NCI-H2029 treated with DMSO at 0.1 percent for 48 hours (cell line): Measurements from ENCODE around the gene CHST13.

Experiments used
- DNase-seq: peaks from one replicate; lab custom pipeline; 2025; lab: John Stamatoyannopoulos, UW

The CHST13 gene

DNA sequence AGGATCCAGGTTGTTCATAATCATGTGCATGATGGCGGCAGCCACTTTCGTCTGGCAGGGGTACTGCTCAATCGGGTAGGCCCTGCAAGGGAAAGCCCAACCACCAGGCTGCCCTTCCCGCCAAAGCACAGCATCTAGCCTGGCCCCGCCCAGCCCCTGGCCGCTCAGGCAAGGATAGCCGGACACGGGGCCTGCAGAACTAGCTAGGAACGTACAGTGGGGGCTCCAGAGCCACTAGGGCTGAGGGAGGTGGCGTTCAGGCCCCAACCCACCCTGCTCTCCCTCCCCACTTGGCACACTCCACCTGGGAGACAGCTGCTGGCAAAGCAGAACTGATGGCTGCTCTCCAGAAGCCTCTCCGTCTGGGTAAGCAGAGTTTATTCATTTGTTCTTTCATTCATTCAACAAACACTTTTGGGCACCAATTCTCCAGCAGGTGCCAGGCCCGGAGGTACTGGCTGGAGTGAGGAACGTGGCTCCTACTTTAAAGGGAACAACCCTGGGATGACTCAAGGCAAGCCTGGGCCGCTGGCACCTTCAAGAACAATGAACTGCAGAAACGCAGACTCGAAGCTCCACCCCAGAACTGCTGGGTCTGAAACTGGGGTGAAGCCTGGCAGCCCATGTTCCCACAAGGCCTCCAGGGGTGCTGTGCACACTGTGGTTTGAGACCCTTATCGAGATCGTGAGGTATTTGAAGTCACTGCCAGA lies 14.2 kb upstream of the CHST13 start:
- no peak for DNase-seq

- DNase-seq: no peak
These were observed 13.5 kb upstream of the CHST13 start for GRCh38 chr3:126510308-126510910.

DNA sequence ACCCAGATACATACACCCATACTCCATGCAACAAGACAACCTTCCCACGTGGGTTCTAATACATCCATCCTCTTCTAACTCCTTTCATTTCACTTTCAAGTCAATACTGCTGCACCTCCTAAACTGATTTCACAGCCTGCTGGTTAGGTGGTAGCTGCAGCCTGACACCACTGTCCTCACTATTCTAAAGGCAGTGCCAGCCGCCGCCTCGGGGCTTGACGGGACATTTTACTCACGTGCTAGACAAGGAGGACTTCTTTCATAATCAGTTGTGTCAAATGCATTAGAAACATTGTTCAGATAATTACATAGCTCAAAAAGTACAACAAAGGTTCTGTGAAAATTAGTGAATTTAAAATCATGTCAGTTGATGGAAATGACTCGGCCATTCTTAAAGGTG lies 12.7 kb upstream of the CHST13 start:
- DNase-seq: no peak

GRCh38 chr3:126512026-126512425 lies 11.9 kb upstream of the CHST13 start:
- DNase-seq: no peak

- no peak for DNase-seq
These were observed 10.9 kb upstream of the CHST13 start for GRCh38 chr3:126512916-126513650.

DNA sequence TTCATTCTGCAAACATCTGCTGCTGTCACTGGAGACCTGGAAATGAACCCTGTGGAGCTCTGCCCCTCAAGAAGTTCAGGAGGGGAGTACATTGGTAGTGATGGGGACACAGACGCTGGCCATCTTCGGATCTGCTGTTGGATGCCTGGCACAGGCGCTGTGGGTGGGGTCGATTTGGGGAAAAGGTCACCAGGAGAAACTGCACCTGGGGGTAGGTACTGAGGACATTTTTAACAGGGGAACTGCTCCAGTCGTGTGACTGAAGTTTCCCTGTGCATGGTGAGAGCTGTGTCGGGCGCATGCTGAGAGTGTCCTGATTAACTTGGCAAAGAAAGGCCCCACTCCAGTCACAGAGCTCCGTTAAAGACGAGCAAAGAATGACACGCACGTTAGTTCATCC lies 9.8 kb upstream of the CHST13 start:
- DNase-seq: no peak

GRCh38 chr3:126515066-126515706 lies 8.8 kb upstream of the CHST13 start:
- no peak for DNase-seq

GRCh38 chr3:126516152-126516935 lies 7.6 kb upstream of the CHST13 start:
- DNase-seq: no peak

- no peak for DNase-seq
These were observed 7.0 kb upstream of the CHST13 start for GRCh38 chr3:126516936-126517290.

DNA sequence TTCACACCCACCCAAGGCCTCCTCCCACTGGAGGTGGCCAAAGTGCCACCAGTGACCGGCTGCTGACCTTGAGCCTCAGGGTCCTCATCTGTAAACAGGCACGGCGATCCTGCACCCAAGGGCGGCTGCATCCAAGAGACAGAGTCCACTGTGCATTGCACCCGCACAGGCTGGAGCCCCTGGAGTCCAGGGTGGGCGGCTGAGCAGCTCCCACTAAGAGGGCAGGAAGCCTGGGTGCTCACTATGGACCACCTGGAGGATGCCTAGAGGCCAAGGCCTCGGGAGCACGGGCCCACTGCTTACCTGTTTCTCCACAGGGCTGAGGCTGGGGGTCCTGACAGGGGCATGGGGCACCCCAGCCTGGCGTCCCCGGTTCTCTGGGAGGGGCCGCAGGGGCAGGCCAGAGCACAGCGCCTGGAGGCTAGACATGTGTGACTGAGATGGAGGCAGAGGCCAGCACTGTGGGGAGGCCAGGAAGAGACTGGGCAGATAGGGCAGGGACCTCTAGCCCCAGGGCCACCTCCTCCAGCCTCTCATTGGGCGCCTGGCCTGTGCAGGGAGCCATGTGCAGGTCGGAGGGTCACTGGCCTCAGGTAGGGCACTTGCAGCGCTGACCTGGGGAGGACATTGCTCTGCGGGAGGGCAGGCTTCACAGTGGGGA lies 6.5 kb upstream of the CHST13 start, which contains the start of gene UROC1:
Gene UROC1, minus strand, starts transcription at position 483 of the 661 bp plus-strand sequence. Its CDS starts 54 bp downstream, at position 429.
- DNase-seq: no peak

DNA sequence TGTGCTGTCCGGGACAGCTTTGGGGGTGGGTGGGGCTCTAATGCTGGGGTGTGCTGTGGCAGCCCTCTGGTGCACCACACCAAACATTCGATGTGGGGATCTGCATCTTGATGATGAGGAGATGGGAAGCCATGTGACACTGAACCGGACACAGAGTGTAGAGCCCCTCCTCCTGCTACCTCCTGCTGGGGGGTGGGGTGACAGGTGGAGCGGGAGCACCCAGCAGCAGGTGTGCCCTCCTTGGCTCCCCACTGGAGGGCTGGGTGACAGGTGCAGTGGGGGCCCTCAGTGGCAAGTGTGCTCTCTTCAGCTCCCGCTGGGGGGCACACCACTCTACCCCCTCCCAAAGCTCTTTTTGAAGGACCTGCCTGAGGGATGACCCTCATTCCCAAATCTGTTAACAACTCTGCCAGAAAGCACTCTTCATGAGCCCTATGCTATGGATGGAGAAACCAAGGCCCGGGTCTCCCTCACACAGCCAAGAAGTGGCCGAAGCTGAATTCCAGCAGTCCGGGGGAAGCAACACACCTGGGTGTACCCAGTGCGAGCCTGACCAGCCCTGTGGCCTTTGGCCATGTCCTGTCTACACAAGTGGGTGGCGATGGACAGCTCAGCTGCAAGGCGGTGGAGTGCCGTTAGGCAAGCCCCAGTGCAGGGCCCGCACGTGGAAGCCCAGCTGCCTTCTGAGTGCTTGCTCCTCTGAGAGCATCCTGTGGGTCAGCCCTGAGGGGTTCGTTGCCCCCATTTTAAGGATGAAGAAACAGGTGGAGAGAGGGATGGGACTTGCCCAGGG lies 5.8 kb upstream of the CHST13 start:
- no peak for DNase-seq

DNA sequence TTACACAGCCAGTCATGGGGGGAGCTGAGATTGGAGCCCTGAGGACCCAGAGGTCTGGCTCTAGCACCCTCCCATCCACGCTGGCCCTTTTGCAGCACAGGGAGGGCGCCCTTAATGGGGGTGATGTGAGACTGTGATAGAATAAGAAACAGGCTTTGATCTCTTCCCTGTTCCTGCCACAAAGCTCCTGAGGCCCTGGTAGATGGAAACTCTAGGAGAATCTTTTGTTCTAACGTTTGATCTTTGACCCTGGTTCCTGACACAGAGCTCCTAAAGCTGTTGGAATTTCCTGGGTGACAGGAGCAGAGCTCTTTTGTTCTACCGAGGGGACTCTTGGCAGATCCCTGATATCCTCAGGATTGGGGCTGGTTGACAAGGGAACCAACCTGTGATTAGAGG lies 5.2 kb upstream of the CHST13 start:
- DNase-seq: no peak

- no peak for DNase-seq
These were observed 4.2 kb upstream of the CHST13 start for GRCh38 chr3:126519506-126520455.

DNA sequence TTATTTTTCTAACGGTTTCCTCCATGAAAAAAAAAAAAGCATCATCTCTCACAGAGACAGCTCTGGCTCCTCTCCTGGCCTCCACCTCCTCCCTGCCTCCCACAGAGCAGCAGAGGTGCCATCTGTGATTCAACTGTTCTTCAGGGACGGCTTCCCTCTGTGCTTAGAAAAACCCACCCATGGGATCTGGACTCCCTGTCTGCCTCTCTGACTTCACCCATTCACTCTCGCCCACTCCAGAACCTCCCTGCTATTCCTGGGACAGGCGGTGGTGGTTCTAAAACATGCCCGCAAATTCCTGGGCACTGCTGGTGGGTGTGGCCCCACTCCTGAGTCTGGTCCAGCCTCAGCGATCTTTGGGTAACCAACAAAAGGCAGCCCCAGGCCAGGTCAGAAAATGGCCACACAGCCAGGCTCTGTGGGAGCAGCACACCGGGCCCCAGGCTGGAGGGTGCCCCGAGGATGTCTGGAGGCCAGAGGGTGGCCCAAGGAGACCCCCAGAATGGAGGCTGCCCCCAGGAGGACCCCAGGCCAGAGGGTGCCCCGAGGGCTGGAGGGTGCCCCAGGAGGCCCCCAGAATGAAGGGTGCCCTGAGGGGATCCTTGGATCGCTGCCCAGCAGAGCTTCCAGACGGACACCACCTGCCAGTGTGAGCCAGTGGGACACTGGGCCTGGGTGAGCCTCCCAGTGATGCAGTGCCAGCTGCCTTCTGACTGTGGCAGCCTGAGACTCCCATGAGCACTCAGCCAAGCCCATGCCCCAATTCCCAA lies 2.6 kb upstream of the CHST13 start:
- DNase-seq: no peak

DNA sequence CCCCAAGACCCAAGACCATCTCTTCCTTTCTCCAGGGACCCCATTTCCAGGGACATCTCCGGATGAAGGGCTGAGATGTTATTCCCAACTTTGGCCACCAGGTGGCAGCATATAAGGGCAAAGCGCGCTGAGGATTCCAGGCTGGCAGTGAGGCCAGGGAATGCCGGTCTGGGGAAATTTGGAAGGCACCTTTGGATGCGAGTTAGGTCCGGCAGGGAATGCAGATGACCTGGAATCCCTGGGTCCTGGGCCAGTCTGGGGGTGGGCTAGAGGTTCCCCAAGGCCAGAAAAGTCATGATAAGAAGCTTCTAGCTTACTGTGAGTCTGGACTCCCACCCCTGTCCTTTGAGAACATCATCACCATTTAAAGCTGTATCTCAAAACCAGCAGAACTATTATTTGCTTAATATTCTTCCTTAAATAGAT lies 1.6 kb upstream of the CHST13 start:
- peak; percentile 36 for DNase-seq

DNA sequence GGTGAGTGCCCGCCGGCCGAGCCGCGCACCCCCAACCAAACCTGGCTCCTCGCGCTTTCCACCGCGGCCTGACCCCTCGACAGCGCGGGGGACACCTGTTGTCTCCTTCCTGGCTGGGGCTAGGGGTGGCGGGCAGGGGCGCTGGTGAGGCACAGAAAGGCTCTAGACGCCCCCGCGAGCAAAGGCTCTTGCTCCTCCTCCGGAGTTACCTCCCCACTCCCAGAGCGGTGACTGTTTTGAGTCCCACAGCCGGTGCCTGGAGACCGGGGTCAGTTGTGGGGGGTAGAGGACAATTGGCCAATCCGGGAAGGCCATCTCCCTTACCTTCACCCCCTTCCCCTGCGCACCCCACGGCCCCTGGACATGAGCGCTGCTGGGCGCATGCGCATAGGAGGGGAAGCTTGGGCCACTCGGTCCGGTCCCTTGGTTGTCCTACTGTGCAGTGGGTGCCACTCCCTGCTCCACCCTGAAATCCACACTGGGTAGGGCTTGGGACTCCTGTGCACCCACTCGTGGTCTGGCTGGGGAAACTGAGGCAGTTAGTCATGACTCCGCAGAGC lies 554 bp downstream of the CHST13 start:
- no peak for DNase-seq

DNA sequence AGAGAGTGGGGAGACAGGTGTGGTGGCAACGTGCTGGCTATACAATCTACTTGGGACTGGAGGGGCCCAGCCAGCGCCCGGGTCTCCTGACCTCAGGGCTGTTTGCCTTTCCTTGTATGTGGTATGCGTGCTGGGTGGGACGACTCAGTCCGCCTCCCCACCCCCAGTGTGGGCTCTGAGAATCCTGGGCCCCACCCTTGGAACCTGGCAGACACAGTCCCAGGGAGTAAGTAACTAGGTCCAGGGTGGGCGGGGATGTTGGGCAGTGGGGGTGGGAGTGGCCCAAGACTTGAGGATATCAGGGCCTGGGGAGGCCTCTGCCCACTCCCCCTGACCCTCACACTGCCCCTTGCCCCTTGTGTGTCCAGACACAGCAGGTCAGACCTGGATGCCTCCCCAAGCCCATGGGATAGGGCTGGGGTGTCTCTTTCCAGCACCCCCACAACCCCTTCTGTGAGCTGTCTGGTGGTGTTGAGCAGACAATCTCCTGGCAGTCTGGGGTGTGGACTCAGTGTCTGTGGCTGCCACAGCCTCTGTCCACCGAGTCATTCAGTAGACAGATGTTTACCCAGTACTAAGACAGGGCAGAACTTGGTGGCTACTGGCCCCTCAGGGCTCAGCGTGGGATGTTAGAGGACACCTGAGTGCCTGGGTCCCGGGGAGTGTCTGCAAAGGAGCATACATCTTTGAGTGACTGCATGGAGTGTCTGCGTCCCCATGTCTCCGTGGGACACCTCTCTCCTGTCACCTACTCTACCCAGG lies 1.3 kb downstream of the CHST13 start:
- DNase-seq: no peak
